Chondrocyte (in vitro differentiated cells): ENCODE measurements around the gene SP3. TPM values are rescaled to one million over a fixed set of nuclear protein-coding genes. Genes with fewer than 3 reads are reported as not detected.

ENCODE experiments used
- DNase-seq: peaks from one replicate; pipeline ENCODE4 v3.0.0; 2021; ENCODE audit warnings: mixed read lengths, low spot score
- H3K27ac Mint-ChIP-seq: one replicate; pipeline ENCODE4 v1.8.0; 2021; ENCODE audit warnings: mild to moderate bottlenecking, moderate library complexity, mixed read lengths; ENCODE audit not compliant: unreplicated experiment
- H3K27me3 Mint-ChIP-seq: 2 replicates; pipeline ENCODE4 v1.8.0; 2021; ENCODE audit warnings: low read depth, mixed read lengths
- H3K36me3 Mint-ChIP-seq: 2 replicates; pipeline ENCODE4 v1.8.0; 2021; ENCODE audit warnings: low read depth, mixed read lengths
- H3K4me1 Mint-ChIP-seq: 2 replicates; pipeline ENCODE4 v1.8.0; 2021; ENCODE audit warnings: low read depth, mild to moderate bottlenecking, mixed read lengths
- H3K4me3 Mint-ChIP-seq: one replicate; pipeline ENCODE4 v1.8.0; 2021; ENCODE audit warnings: mild to moderate bottlenecking, moderate library complexity, mixed read lengths; ENCODE audit not compliant: unreplicated experiment
- H3K9me3 Mint-ChIP-seq: 2 replicates; pipeline ENCODE4 v1.8.0; 2021; ENCODE audit warnings: low read depth, mixed read lengths
- CTCF ChIP-seq: fragments of 200-600 bp; sonication (generic); IDR thresholded peaks from 2 replicates; pipeline ENCODE4 v1.5.0; 2021; ENCODE audit warnings: antibody characterized with exemption, mild to moderate bottlenecking, moderate library complexity
- total RNA-seq: library from RNA; stranded (reverse); gene quantifications from 3 replicates; pipeline ENCODE4 v1.2.1, GENCODE V29; 2021

SP3 gene
- total RNA-seq, 1 donor from 2014 or later = 59.4 TPM

DNA sequence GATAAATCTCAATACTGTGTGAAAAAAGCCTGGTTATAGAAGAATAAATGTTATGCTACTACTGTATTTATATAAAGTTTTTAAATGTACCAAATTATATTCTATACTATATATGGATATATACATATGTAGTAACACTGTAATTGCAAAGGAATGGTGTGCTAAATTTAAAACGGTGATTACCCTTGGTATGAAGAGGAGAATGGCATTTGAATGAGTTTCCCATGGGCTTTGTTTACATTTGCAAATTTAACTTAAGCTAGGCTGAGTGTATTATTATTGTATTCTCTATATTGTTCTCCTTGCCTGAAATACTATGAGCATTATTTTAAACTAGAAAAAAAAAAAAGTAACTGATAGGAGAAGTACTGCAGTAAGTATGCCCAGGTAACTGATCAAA lies 4.7 kb upstream of the SP3 start:
- H3K9me3 Mint-ChIP-seq = no peaks in the 10 kb centered on the region
- peak overlapping the region; percentile 55 for H3K27ac Mint-ChIP-seq
- no peak overlapping the region for H3K4me3 Mint-ChIP-seq
- H3K36me3 Mint-ChIP-seq = no peaks in the 10 kb centered on the region
- TF ChIP-seq CTCF = no peak
- peaks cover 46% of the 10 kb centered on the region for H3K4me1 Mint-ChIP-seq
- no peaks in the 10 kb centered on the region for H3K27me3 Mint-ChIP-seq
- DNase-seq = no peak

- H3K27ac Mint-ChIP-seq = no peak overlapping the region
- H3K4me3 Mint-ChIP-seq = no peak overlapping the region
- no peak for DNase-seq
- no peaks in the 10 kb centered on the region for H3K9me3 Mint-ChIP-seq
- no peaks in the 10 kb centered on the region for H3K27me3 Mint-ChIP-seq
- peaks cover 41% of the 10 kb centered on the region for H3K4me1 Mint-ChIP-seq
- TF ChIP-seq CTCF = no peak
- H3K36me3 Mint-ChIP-seq = no peaks in the 10 kb centered on the region
These were observed 3.4 kb upstream of the SP3 start for GRCh38 chr2:173968551-173968950.

DNA sequence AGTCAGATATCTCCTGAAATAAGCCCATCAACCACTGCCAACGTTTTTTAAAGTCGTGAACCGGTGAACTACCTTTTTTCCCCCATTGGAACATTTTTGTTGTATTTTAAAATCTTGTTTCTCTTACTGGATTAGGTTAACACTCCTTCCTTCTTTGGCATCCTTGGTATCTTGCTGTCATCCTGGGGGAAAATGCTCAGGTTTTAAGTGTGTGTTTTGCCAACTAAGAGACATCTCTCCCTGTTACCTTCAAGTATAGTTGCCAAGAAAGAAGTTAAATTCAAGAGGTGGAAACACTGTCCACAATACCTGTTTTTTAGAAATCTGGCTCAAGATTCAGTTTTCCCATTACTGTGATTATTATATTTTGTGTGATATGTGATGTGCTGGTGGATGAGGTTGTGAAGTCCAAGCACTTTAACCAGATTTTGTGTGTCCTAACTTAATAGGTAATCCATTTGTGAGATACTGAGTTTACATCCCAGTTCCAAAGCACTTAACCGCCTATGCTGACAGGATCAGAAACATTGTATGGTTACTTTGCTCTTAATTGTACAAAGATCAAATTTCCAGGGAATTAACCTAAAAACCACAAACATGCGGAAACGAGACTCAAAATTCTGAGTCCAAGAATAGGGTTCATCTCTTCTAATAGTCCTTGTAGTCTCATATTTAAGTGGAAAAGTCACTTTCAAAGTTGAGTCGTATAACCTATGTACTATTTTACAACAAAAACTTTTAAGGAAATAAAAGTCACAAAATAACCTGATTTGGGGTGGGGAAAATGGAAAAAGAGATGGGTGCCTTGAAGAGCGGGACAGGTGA lies 1.3 kb upstream of the SP3 start:
- peaks cover 3% of the 10 kb centered on the region for H3K9me3 Mint-ChIP-seq
- peak overlapping the region; percentile 97 for H3K4me3 Mint-ChIP-seq
- H3K4me1 Mint-ChIP-seq = peaks cover 43% of the 10 kb centered on the region
- H3K27ac Mint-ChIP-seq = peak overlapping the region; percentile 99
- no peak for TF ChIP-seq CTCF
- peaks cover 2% of the 10 kb centered on the region for H3K36me3 Mint-ChIP-seq
- no peak for DNase-seq
- H3K27me3 Mint-ChIP-seq = no peaks in the 10 kb centered on the region

GRCh38 chr2:173964565-173965371 lies 405 bp downstream of the SP3 start:
- peak; percentile 96 for DNase-seq
- peaks cover 9% of the 10 kb centered on the region for H3K9me3 Mint-ChIP-seq
- H3K27ac Mint-ChIP-seq = peak overlapping the region; percentile 99
- H3K27me3 Mint-ChIP-seq = no peaks in the 10 kb centered on the region
- peaks cover 8% of the 10 kb centered on the region for H3K36me3 Mint-ChIP-seq
- peaks cover 44% of the 10 kb centered on the region for H3K4me1 Mint-ChIP-seq
- H3K4me3 Mint-ChIP-seq = peak overlapping the region; percentile 97
- TF ChIP-seq CTCF = no peak

DNA sequence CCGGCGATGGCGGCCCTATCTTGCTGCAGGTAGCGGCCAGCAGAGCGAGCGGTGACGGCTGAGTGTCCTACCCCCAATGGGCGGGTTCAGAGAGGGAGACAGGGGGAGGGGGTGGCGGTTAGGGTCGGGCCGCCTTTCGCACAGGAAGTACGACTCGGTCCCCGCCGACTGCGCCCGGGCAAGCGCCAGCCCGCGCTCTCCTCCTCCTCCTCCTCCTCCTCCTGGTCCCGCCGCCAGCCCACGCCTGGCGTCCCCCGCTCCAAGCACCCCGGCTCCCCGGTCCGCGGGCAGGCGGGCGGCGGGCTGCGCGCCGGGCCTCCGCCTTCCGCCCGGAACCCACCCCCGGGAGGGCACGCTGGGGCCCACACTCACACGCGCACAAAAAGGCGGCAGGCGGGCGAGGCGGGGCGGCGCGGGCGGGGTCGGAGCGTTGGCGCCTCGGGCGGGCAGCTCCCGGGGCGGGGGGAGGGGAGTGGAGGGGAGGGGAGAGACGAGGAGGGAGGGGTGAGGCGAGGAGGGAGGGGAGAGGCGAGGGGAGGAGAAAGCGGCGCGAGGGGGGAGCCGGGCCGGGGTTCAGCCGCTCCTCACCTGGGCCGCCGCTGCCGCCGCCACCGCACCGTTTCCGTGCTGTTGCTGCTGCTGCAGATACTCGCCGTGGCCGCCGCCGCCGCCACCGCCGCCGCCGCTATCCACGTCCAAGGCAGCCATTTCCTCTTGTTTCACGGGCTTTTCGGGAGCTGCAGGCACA lies 1.2 kb downstream of the SP3 start:
- Mint-ChIP-seq H3K27ac (peak overlapping the region; percentile 74), H3K4me1 (peaks cover 47% of the 10 kb centered on the region), H3K9me3 (peaks cover 9% of the 10 kb centered on the region), H3K36me3 (peaks cover 10% of the 10 kb centered on the region), H3K27me3 (no peaks in the 10 kb centered on the region), H3K4me3 (peak overlapping the region; percentile 97)
- peak; percentile 95 for DNase-seq
- TF ChIP-seq CTCF = no peak
